Measurements from ENCODE around the gene ANO10.
"Not testable (repeated sequence)": the region's sequence is repeated elsewhere in the genome, so short reads cannot be mapped to it uniquely, and the experiment has no call there.

Gene ANO10

DNA sequence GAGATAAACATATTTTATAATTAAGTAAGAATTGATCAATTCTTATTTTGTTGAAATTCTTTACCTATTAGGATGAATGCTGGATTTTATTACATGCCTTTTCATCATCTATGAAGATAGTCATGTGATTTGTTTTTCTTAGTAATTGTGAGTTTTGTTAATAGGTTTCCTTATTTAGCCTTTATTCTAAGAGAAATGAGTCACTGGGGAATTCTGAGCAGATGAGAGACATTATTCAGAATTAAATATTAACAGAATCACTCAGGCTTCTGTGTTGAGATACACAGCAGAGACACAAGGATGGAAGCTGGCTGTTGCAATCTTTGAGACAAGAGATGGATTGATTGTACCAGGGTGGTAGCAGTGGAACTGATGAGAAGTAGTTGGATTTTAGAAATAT, 7.4 kb upstream of the ANO10 start:
- DNase-seq (ENCODE audit: low read depth in 2 of 2), result no peak

DNA sequence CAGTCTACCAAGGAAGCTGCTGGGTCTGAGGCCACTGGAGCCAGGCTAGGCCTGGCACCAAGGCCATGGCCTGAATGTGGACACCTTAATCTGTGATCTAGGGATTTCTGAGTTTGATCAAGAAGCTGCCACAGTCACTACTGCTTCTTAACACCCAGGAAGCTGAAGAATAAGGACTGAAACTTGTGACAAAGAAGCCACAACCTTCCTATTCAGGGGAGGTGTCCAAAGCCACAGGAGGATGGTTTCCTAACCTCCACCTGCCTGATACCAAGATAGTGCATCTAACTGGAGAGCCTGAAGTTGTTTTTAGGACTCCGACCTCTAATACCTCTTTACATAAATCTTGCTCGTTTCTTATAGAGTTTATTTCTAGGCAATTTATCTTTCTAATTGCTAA, 5.5 kb upstream of the ANO10 start:
- DNase-seq (ENCODE audit: low read depth in 2 of 2), result no peak

DNA sequence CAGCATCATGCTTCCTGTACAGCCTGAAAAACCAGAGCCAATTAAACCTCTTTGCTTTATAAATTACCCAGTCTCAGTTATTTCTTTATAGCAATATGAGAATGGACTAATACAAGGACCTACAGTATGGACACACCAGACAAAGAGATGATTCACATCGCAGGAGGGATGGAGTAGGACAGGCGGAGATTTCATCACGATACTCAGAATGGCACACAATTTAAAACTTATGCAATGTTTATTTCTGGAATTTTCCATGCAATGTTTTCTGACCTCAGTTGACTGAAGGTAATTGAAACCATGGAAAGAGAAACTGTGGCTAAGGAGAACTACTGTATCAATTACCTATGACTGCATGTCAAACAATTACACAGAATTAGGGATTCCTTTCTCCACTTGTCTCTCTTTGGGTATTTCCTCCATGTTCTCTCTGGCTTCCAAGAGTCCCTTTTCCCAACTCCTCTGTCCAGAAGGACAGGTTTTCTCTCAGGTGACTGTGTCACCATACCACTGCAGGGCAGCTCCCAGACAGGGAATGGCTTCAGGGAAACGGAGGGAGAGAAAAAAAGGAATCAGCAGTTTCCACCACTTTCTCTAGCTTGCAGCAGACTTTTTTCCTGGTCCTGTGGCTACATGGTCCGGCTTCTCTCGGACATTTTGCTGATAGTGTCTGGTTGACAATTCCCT, 3.0 kb upstream of the ANO10 start:
- DNase-seq (ENCODE audit: low read depth in 2 of 2), result no peak

DNA sequence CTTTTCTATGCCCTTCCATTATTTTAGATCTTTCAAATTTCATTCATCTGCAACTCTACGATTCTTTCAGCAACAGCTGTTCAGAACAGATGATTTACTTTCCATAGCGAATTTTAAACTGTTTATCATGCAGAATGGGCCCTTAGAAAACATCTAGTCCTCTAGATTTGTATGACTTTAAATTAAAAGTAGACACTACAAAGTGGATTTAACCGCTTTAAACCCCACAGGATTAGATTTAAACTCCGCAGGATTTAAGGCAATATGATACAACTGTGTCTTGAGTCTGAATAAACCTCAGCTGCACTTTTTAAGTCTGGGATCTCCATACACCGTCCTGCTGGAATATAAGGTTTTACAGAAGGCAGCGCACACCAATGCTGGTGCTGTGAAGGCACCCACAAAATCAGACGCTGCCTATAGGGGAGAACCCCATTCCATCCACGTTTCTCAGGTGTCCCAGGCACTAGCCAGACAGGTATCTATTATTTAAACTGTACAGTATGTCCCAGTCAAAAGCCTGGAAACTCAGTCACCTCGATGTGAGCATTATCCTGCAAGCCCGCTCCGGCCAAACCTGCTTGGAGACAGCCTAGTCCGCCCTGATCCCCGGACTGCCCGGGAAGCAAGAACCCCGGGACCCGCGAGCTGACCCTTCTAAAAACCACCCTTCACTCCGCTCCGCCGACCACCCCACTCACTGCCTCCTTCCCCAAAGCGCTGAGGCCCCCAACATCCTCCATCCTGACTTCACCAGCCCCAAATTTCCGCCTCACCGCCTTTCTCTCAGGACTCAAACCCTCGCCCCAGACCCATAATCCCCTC, 768 bp downstream of the ANO10 start:
- no peak for DNase-seq (ENCODE audit: low read depth in 2 of 2)

DNA sequence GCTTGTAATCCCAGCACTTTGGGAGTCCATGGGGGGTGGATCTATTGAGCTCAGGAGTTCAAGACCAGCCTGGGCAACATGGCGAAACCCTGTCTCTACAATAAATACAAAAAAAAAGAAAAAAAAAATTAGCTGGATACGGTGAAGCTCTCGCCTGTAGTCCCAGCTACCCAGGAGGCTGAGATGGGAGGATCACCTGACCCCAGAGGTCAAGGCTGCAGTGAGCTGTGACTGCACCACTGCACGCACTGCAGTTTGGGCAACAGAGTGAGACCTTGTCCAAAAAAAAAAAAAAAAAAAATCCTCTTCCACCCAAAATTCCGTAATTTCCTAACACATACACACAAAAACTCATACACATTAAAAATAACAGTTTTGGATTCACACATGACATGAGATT, 2.2 kb downstream of the ANO10 start:
- DNase-seq (ENCODE audit: low read depth in 2 of 2), result no peak

DNA sequence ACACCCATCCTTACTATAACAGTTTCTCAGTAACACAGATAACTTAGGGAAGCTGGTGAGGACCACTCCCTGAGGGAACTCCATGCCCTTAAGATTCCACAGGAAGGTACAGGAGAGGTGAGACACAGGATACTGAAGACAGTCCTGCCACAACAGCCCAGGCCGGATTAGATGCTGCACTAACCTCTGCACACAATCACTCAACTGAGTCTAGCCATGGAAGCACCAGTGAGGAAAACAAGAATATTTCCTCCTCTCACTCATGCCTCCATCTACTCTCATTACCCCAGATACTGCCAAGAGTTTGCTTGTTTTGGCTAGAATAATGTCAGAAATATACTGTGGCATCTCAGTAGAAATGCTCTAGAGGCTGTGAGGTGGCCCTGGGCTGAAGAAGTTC, 3.7 kb downstream of the ANO10 start:
- no peak for DNase-seq (ENCODE audit: low read depth in 2 of 2)

DNA sequence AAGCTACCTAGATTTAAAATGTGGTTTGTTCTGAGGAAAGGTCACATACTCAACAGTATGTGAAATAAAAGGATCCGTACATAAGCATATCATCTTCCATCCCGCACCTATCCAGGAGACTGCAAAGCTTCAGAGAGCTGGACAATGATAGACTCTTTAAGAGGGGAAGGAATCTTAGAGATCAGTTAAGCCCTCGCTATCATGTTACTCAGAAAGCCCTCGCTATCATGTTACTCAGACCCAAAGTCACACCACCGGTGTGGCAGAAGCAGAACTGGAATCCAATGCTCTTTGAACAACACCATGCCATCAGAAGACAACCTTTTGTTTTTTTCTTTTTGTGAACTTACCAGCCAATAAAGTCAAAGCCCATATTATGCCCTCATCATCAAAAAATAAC, 5.8 kb downstream of the ANO10 start:
- DNase-seq (ENCODE audit: low read depth in 2 of 2), result no peak

DNA sequence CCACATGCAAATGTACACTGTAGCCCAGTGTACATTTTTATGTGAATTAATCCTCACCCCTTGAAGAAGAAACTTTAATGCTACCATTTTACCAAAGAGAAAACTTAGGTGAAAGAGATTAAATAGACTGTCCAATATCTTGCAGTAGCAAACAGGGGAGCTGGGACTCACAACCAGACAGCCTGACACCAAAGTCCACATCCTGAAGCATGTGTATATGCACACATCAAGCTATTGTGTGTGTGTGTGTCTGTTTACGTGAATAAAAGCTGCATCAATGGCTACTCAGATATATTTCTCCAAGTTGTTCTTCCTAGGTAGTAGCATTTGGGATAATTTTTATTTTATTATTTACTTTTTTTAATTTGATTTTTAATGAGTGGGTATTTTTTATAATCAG, 6.7 kb downstream of the ANO10 start:
- DNase-seq (ENCODE audit: low read depth in 2 of 2), result no peak

DNA sequence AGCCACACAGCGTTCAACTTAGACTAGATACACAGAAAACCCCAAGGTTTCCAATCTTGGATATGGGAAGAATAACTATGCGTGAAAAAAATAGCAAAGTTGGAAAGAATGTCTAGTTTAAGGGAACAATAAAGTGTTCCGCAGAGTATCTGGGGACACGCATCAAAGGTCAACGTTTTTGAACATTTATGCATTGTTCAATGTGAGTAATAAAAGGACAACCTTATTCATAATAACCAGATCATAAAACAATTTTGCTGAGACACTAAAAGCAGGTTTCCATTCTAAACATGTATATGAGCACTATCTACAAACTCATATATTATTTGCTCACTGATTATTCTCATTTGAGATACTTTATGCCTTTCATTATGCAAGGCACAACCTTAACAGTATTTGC, 7.8 kb downstream of the ANO10 start:
- no peak for DNase-seq (ENCODE audit: low read depth in 2 of 2)

DNA sequence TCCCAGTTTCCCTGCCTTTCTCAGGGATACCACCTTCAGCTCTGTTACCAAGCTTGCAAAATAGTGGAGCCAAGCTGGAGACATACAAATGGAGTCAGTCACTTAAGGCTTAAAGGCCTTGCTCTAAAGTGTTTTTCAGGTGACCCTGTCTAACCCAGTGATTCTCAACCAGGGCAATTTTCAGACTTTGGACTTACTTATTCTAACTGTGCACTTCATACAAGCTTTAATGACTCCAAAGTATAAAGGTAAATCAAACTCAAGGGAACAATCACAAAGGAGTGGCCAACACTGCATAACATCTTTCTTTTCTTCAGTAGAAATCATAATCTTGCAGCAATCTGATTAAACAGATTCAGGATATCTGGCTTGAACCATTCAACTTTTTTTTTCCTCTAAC, 9.4 kb downstream of the ANO10 start:
- no peak for DNase-seq (ENCODE audit: low read depth in 2 of 2)

DNA sequence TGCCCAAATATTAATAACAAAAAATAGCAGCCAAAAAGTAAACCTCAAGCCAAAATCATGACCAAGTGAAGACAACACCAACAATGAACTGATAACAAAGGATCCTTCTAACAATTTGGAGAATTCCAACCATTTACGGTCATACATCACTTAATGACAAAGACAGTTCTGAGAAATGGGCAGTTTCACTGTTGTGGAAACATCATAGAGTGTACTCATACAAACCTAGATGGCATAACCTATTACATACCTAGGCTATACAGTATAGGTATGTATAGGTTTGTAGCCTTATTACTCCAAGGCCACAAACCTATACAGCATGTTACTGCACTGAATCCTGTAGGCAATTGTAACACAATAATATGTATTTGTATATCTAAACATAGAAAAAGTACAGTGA, 12.4 kb downstream of the ANO10 start:
- DNase-seq (ENCODE audit: low read depth in 2 of 2), result no peak

DNA sequence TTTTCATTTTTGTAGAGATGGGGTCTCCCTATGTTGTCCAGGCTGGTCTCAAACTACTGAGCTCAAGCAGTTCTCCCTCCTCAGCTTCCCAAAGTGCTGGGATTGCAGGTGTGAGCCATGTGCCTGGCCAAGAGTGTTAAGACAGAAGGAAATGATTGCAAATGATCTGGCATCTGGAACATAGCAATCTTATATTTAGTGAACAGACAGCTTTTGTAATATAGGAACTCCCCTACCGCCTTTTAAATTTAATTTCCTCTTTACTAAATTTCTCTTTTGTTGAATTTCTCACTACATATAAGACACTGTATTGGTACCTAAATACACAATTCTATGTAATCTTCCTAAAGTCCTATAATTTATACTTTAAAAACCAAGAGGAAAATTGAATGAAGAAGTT, 13.1 kb downstream of the ANO10 start:
- DNase-seq (ENCODE audit: low read depth in 2 of 2), result no peak

DNA sequence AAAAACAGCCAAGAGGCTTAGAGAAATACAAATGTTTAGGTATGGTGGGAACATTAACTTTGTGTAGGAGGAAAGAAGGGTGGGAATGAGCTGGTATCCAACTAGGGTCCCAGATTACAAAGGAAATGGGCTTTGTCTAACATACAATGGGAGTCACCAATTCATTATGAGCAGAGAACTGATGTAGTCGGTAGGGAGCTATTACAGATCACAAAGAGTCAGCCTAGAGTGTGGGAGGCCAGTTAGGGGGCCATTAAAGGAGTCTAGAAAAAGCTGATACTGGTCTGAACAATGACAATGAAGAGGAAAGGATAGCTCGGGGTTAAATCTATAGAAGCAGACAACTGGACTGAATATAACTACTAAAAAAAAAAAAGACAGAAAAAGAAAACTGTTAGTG, 15.5 kb downstream of the ANO10 start:
- DNase-seq (ENCODE audit: low read depth in 2 of 2), result no peak

DNA sequence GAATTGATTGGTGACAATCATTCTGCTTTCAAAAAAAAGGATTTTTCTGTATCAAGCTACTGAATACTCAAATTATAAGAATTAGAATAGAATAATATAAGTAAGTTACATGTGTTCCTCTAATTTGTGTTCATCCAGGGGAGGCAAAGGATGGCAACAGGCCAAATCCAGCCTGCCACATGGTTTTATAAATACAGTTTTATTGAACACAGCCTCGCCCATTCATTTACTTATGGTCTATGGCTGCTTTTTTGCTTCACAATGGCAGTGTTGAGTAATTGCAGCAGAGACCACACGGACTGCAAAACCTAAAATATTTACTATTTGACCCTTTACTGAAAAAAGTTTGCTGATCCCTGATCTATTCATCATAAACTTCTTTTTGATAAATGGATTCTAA, 21.9 kb downstream of the ANO10 start:
- DNase-seq (ENCODE audit: low read depth in 2 of 2), result not testable (repeated sequence)

DNA sequence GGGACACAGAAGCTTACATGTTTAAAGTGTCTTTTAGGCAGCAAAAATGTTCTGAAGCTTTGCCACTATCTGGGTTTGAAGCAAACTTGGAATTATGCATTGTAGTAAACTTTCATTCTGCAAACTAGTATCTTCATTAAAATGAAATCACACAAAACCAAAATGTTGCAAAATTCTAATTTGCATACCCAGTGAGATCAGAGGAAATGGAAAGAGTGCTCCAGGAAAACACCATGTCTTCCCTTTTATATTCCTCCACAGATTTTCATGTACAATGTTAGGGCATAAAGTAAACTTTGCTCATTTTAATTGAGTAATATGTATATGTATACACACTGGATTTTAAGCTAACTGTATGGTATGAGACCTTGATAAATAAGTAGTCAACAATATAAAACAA, 23.9 kb downstream of the ANO10 start:
- DNase-seq (ENCODE audit: low read depth in 2 of 2), result no peak

DNA sequence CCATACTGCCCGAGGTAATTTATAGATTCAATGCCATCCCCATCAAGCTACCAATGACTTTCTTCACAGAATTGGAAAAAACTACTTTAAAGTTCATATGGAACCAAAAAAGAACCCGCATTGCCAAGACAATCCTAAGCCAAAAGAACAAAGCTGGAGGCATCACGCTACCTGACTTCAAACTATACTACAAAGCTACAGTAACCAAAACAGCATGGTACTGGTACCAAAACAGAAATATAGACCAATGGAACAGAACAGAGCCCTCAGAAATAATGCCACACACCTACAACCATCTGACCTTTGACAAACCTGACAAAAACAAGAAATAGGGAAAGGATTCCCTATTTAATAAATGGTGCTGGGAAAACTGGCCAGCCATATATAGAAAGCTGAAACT, 25.6 kb downstream of the ANO10 start:
- DNase-seq (ENCODE audit: low read depth in 2 of 2), result not testable (repeated sequence)

DNA sequence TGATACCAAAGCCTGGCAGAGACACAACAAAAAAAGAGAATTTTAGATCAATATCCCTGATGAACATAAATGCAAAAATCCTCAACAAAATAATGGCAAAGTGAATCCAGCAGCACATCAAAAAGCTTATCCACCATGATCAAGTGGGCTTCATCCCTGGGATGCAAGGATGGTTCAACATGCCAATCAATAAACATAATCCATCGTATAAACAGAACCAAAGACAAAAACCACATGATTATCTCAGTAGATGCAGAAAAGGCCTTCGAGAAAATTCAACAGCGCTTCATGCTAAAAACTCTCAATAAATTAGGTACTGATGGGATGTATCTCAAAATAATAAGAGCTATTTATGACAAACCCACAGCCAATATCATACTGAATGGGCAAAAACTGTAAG, 26.5 kb downstream of the ANO10 start:
- DNase-seq (ENCODE audit: low read depth in 2 of 2), result not testable (repeated sequence)

DNA sequence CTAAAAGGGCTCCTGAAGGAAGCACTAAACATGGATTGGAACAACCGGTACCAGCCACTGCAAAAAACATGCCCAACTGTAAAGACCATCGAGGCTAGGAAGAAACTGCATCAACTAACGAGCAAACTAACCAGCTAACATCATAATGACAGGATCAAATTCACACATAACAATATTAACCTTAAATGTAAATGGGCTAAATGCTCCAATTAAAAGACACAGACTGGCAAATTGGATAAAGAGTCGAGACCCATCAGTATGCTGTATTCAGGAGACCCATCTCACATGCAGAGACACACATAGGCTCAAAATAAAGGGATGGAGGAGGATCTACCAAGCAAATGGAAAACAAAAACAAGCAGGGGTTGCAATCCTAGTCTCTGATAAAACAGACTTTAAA, 28.2 kb downstream of the ANO10 start:
- not testable (repeated sequence) for DNase-seq (ENCODE audit: low read depth in 2 of 2)

DNA sequence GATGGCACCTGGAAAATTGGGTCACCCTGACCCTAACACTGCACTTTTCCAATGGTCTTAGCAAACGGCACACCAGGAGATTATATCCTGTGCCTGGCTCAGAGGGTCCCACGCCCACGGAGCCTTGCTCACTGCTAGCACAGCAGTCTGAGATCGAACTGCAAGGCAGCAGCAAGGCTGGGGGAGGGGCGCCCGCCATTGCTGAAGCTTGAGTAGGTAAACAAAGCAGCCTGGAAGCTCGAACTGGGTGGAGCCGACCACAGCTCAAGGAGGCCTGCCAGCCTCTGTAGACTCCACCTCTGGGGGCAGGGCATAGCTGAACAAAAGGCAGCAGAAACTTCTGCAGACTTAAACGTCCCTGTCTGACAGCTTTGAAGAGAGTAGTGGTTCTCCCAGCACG, 29.9 kb downstream of the ANO10 start:
- DNase-seq (ENCODE audit: low read depth in 2 of 2), result not testable (repeated sequence)

DNA sequence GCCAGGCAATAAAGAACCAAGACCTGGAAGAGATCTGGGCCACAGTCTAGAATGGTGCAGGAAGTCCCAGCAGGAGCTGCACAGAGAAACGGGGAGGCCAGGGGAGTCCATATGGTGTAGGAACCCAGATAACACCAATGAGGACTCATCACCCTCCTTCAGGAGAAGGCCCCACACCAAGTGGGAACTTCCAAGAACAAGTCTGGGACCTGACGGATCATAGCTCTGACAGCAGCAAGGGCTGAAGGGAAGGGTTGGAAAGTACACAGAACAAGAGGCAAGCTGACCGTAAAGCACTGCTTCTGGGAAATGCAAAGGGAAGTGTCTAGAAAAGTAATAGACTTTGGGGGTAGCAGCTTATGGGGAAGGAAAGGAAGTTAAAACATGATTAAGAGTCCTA, 34.5 kb downstream of the ANO10 start:
- DNase-seq (ENCODE audit: low read depth in 2 of 2), result no peak

DNA sequence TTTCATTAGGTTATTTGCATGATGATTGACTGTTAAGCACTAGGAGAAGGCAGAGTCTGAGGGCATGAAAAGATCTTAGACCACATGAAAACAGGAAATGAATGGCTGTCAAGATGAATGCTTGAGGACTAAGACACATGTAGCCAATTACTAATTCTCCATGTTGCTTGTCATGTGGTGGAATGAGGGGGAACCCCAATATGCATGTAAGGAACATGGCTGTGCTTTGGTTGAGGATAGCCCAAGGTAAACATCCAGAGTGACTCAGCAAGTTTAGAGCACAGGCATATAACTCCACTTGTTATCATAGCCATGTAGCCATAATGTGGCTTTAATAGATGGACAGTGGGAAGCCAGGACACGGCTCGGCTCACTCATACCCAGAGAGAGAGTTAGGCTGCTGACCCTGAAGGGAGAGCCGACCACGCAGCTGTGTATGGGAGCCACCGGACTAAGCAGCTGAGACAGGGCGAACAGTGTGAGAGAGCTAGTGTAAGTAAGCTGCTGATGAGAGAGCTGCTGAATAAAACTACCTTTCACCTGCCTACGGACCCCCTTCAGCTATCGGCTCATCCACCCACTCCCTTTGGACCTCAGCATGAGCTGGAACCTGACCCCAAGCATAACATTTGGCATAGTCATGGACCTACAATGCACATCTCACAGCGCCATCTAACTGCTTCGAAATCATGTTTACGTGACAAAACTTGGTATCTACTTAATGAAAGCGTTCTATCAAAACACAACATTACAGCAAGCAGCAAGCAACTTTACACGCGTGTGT, 37.6 kb downstream of the ANO10 start:
- no peak for DNase-seq (ENCODE audit: low read depth in 2 of 2)

DNA sequence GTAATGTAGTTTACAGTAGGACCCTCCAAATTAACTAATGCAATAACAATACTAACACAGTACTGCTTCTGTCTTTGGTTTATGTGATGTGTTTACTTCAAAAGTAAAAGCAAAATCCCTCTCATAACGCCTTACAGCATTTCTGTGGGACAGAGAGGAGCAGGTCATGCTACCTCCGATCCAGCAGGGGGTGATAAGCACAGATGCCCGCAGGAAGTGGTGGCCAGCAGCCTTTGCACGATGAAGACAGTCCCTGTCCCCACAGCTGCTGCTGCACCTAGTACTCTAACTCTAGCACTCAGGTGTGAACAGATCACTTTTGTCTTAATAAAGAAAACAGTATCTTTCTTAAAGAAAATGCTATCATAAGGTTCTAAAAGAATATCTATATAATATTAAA, 38.3 kb downstream of the ANO10 start:
- DNase-seq (ENCODE audit: low read depth in 2 of 2), result no peak

DNA sequence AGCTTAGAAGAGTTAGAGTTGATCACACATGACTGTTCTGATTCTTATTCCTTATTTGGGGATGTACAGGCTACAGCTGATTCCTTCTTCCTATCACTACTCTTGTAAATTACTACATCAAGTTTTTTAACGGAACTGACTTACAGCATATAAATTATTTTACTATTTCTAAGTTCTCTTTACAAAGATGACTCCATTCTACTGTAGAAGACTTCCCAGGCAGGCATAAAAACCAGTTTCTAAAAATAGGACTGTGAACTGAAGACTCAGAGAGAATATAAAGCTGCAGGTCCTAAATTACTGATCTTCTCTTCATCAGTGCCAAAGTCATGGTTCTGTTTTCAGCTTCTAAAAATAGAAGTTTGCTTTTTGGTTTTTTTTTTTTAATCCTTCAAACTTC, 38.9 kb downstream of the ANO10 start:
- no peak for DNase-seq (ENCODE audit: low read depth in 2 of 2)
